Measurements from ENCODE around the gene ZBTB4. TPM values are rescaled to one million over a fixed set of nuclear protein-coding genes. Genes with fewer than 3 reads are reported as not detected.
A peak's percentile ranks its signal among the peaks of the same experiment; 100 is the strongest.

Gene ZBTB4
- total RNA-seq, 1 donor from 2014 or later: 51.0 TPM

- Mint-ChIP-seq H3K27me3 (ENCODE audit: low read depth) (no peaks in the 10 kb centered on the region), H3K27ac (ENCODE audit: unreplicated experiment) (no peak overlapping the region), H3K4me1 (ENCODE audit: low read depth) (no peaks in the 10 kb centered on the region), H3K4me3 (ENCODE audit: unreplicated experiment) (no peak overlapping the region), H3K36me3 (ENCODE audit: low read depth) (peaks cover 55% of the 10 kb centered on the region), H3K9me3 (ENCODE audit: low read depth) (no peaks in the 10 kb centered on the region)
- TF ChIP-seq, protein P1, sequence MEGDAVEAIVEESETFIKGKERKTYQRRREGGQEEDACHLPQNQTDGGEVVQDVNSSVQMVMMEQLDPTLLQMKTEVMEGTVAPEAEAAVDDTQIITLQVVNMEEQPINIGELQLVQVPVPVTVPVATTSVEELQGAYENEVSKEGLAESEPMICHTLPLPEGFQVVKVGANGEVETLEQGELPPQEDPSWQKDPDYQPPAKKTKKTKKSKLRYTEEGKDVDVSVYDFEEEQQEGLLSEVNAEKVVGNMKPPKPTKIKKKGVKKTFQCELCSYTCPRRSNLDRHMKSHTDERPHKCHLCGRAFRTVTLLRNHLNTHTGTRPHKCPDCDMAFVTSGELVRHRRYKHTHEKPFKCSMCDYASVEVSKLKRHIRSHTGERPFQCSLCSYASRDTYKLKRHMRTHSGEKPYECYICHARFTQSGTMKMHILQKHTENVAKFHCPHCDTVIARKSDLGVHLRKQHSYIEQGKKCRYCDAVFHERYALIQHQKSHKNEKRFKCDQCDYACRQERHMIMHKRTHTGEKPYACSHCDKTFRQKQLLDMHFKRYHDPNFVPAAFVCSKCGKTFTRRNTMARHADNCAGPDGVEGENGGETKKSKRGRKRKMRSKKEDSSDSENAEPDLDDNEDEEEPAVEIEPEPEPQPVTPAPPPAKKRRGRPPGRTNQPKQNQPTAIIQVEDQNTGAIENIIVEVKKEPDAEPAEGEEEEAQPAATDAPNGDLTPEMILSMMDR (IDR thresholded peaks at IDR 0.05): no peak
- no peak for DNase-seq (ENCODE audit: low spot score)
Observed at GRCh38 chr17:7508145-7508544, 28.7 kb upstream of the ZBTB4 start.

- Mint-ChIP-seq H3K9me3 (ENCODE audit: low read depth) (no peaks in the 10 kb centered on the region), H3K27ac (ENCODE audit: unreplicated experiment) (no peak overlapping the region), H3K27me3 (ENCODE audit: low read depth) (no peaks in the 10 kb centered on the region), H3K4me1 (ENCODE audit: low read depth) (no peaks in the 10 kb centered on the region), H3K4me3 (ENCODE audit: unreplicated experiment) (no peak overlapping the region), H3K36me3 (ENCODE audit: low read depth) (peaks cover 55% of the 10 kb centered on the region)
- TF ChIP-seq, protein P1 (IDR thresholded peaks at IDR 0.05): no peak
- no peak for DNase-seq (ENCODE audit: low spot score)
Observed at GRCh38 chr17:7503521-7503920, 24.1 kb upstream of the ZBTB4 start.

DNA sequence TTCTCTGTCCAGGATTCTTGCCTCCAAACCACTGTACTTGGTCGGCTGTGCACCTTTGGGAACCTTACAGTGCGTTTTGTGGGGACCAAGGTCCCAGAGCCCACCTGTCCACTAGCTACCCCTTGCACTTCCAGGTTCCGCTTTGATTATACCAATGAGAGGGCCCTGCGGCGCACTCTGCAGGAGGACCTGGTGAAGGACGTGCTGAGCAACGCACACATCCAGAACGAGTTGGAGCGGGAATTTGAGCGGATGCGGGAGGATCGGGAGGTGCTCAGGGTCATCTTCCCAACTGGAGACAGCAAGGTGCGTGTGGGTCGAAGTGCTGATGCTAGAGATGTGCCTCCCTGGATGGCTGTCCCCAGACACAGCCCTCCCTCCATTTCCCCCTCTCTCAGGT, 23.6 kb upstream of the ZBTB4 start:
- no peak for DNase-seq (ENCODE audit: low spot score)
- Mint-ChIP-seq H3K4me3 (ENCODE audit: unreplicated experiment) (no peak overlapping the region), H3K9me3 (ENCODE audit: low read depth) (no peaks in the 10 kb centered on the region), H3K27me3 (ENCODE audit: low read depth) (no peaks in the 10 kb centered on the region), H3K27ac (ENCODE audit: unreplicated experiment) (no peak overlapping the region), H3K36me3 (ENCODE audit: low read depth) (peaks cover 54% of the 10 kb centered on the region), H3K4me1 (ENCODE audit: low read depth) (no peaks in the 10 kb centered on the region)
- TF ChIP-seq, protein P1 (IDR thresholded peaks at IDR 0.05): peak; percentile 57

DNA sequence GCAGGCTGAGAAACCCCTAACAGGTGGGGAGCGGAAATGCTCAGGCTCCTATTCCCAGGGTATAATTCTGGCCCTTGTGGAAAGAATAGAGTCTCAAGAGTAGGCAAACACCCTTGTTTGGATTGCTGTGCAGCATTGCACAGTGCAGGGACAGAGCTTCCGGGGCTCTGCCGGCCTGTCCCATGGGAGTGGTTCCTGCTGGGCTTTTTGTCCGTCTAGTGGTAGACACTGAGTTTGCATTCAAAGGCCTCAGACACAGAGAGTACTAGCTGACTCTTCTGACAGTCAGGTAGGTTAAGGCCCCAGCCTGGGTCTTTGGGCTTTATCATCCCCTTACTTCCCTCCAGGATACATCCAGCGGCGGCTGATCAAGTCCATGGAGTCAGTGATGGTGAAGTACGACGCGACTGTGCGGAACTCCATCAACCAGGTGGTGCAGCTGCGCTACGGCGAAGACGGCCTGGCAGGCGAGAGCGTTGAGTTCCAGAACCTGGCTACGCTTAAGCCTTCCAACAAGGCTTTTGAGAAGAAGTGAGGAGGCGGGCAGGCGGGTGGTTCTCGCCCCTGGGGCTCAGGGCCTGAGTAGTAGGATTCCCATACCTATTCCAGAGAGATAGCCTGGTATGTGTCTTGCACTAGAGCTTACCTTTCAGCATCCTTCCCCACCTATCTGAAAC, 22.9 kb upstream of the ZBTB4 start:
- Mint-ChIP-seq H3K27me3 (ENCODE audit: low read depth) (no peaks in the 10 kb centered on the region), H3K36me3 (ENCODE audit: low read depth) (peaks cover 54% of the 10 kb centered on the region), H3K4me3 (ENCODE audit: unreplicated experiment) (no peak overlapping the region), H3K4me1 (ENCODE audit: low read depth) (no peaks in the 10 kb centered on the region), H3K9me3 (ENCODE audit: low read depth) (no peaks in the 10 kb centered on the region), H3K27ac (ENCODE audit: unreplicated experiment) (no peak overlapping the region)
- TF ChIP-seq, protein P1 (IDR thresholded peaks at IDR 0.05): no peak
- DNase-seq (ENCODE audit: low spot score): no peak

DNA sequence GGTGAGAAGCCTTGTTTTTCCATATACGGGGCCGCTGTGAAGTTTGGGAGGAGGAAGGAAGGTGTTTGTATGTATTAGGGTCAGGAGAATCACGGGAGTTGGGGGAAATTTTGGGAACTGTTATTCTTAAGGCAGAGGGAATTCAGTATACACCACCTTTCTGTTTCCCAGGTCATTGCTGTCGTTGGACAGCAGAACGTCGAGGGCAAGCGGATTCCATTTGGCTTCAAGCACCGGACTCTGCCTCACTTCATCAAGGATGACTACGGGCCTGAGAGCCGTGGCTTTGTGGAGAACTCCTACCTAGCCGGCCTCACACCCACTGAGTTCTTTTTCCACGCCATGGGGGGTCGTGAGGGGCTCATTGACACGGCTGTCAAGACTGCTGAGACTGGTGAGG, 22.3 kb upstream of the ZBTB4 start:
- no peak for DNase-seq (ENCODE audit: low spot score)
- Mint-ChIP-seq H3K9me3 (ENCODE audit: low read depth) (no peaks in the 10 kb centered on the region), H3K4me1 (ENCODE audit: low read depth) (no peaks in the 10 kb centered on the region), H3K27ac (ENCODE audit: unreplicated experiment) (no peak overlapping the region), H3K36me3 (ENCODE audit: low read depth) (peaks cover 58% of the 10 kb centered on the region), H3K27me3 (ENCODE audit: low read depth) (no peaks in the 10 kb centered on the region), H3K4me3 (ENCODE audit: unreplicated experiment) (no peak overlapping the region)
- TF ChIP-seq, protein P1 (IDR thresholded peaks at IDR 0.05): no peak
